Loucy (cell line): ENCODE results near the gene SBF2.

Experiments used
- H2AFZ ChIP-seq: fragments of 200-600 bp; sonication (generic); 2 replicates; pipeline ENCODE4 v1.6.0; 2016; ENCODE audit warnings: antibody characterized with exemption, mild to moderate bottlenecking, low read length, moderate library complexity
- H3F3A ChIP-seq: fragments of 200-600 bp; 2 replicates; pipeline ENCODE4 v1.6.0; 2016; ENCODE audit warnings: antibody characterized with exemption, low read depth, mild to moderate bottlenecking
- H3K27me3 ChIP-seq: fragments of 200-600 bp; sonication (generic); 2 replicates; pipeline ENCODE4 v1.6.1; 2014; ENCODE audit warnings: low read length, mild to moderate bottlenecking; ENCODE audit not compliant: insufficient read depth, poor library complexity, severe bottlenecking
- H3K36me3 ChIP-seq: fragments of 200-600 bp; sonication (generic); 2 replicates; pipeline ENCODE4 v1.6.1; 2016; ENCODE audit warnings: low read length; ENCODE audit not compliant: insufficient read depth
- H3K4me1 ChIP-seq: fragments of 200-600 bp; sonication (generic); 2 replicates; pipeline ENCODE4 v1.5.1; 2014; ENCODE audit warnings: low read length, mild to moderate bottlenecking; ENCODE audit not compliant: insufficient read depth, poor library complexity, severe bottlenecking
- H3K4me2 ChIP-seq: fragments of 200-600 bp; sonication (generic); 2 replicates; pipeline ENCODE4 v1.6.0; 2014; ENCODE audit warnings: antibody characterized with exemption, low read length, low read depth, mild to moderate bottlenecking; ENCODE audit not compliant: poor library complexity, severe bottlenecking
- H3K4me3 ChIP-seq: fragments of 200-600 bp; sonication (generic); 2 replicates; pipeline ENCODE4 v1.5.1; 2014; ENCODE audit warnings: low read length, mild to moderate bottlenecking, mixed read lengths; ENCODE audit not compliant: poor library complexity, severe bottlenecking
- H3K79me2 ChIP-seq: fragments of 200-600 bp; sonication (generic); 2 replicates; pipeline ENCODE4 v1.6.1; 2014; ENCODE audit warnings: low read length; ENCODE audit not compliant: insufficient read depth
- H3K9ac ChIP-seq: fragments of 200-600 bp; sonication (generic); 2 replicates; pipeline ENCODE4 v1.6.0; 2014; ENCODE audit warnings: mild to moderate bottlenecking, low read depth, low read length, moderate library complexity; ENCODE audit not compliant: poor library complexity, severe bottlenecking
- H3K9me2 ChIP-seq: fragments of 200-600 bp; sonication (generic); replicated peaks from 2 replicates; pipeline ENCODE4 v1.6.1; 2016; ENCODE audit warnings: low read depth, low read length, mixed read lengths
- H3K9me3 ChIP-seq: fragments of 200-600 bp; sonication (generic); 2 replicates; pipeline ENCODE4 v1.6.1; 2014; ENCODE audit warnings: mild to moderate bottlenecking, antibody characterized with exemption, low read length, low read depth; ENCODE audit not compliant: insufficient read depth
- H4K20me1 ChIP-seq: fragments of 200-600 bp; sonication (generic); 2 replicates; pipeline ENCODE4 v1.6.0; 2014; ENCODE audit warnings: antibody characterized with exemption, low read length, mild to moderate bottlenecking; ENCODE audit not compliant: insufficient read depth, poor library complexity, severe bottlenecking
- EZH2phosphoT487 ChIP-seq: fragments of 200-600 bp; IDR thresholded peaks from 2 replicates; pipeline ENCODE4 v1.6.1; 2018; ENCODE audit warnings: antibody characterized with exemption, mild to moderate bottlenecking, moderate library complexity, borderline replicate concordance
- TF ChIP-seq, protein P1 (sequence below): fragments of 200-600 bp; sonication (generic); conservative IDR thresholded peaks from 2 replicates; pipeline ENCODE4 v1.5.1; 2014; ENCODE audit warnings: mild to moderate bottlenecking, antibody characterized with exemption, low read length

The SBF2 gene

DNA sequence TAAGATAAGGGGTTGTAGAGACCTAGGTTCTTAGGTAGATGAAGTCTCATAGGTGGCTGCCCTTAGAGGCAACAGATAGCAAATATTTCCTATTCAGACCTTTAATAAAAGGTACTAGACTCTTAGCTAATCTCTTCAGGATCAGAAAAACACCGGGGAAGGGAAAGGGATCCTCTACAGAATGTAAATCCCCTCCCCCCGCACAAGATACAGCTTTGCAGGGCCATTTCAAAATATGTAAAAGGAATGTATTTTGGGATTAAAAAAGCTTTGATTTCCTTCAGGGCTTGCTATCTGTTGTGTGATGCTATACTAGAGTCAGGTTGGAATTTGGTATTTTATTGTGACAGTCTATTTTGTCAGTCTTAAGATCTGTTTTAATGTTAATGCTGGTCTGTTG lies 517.0 kb downstream of the SBF2 start:
- Histone ChIP-seq H3K9ac (no peak overlapping the region), H3K36me3 (peaks cover 22% of the 10 kb centered on the region; the same call in 1 of the 2 replicates), H3F3A (no peaks in the 10 kb centered on the region), H4K20me1 (no peaks in the 10 kb centered on the region), H3K27me3 (no peaks in the 10 kb centered on the region), H3K4me1 (no peaks in the 10 kb centered on the region), H2AFZ (no peak overlapping the region), H3K79me2 (no peaks in the 10 kb centered on the region), H3K4me2 (no peak overlapping the region), H3K4me3 (no peak overlapping the region), H3K9me3 (no peaks in the 10 kb centered on the region), H3K9me2 (no peaks in the 10 kb centered on the region)
- TF ChIP-seq, protein P1, sequence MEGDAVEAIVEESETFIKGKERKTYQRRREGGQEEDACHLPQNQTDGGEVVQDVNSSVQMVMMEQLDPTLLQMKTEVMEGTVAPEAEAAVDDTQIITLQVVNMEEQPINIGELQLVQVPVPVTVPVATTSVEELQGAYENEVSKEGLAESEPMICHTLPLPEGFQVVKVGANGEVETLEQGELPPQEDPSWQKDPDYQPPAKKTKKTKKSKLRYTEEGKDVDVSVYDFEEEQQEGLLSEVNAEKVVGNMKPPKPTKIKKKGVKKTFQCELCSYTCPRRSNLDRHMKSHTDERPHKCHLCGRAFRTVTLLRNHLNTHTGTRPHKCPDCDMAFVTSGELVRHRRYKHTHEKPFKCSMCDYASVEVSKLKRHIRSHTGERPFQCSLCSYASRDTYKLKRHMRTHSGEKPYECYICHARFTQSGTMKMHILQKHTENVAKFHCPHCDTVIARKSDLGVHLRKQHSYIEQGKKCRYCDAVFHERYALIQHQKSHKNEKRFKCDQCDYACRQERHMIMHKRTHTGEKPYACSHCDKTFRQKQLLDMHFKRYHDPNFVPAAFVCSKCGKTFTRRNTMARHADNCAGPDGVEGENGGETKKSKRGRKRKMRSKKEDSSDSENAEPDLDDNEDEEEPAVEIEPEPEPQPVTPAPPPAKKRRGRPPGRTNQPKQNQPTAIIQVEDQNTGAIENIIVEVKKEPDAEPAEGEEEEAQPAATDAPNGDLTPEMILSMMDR, result no peak
- no peak for TF ChIP-seq EZH2phosphoT487

DNA sequence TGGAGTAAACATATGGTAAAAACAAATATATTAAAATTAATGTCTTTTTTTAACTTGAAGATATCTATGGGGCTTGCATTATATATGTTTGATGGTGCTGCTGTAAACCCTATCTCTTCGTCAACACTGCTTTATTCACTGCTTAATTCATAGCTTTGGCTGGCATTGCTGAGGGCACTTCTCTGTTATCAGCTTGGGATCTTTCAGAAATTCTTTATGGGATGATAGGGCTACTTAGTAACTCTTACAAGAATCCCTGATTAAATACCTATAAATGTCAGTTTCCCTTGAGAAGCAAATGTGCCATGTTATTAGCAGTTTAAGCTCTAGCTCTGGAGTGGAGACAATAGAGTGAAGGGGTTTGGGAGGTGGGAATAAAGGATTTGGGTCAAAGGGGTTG lies 517.8 kb downstream of the SBF2 start:
- Histone ChIP-seq H3K27me3 (no peaks in the 10 kb centered on the region), H3K9me2 (no peaks in the 10 kb centered on the region), H3K4me1 (no peaks in the 10 kb centered on the region), H3K79me2 (no peaks in the 10 kb centered on the region), H3K4me2 (no peak overlapping the region), H4K20me1 (no peaks in the 10 kb centered on the region), H3K9me3 (no peaks in the 10 kb centered on the region), H3K36me3 (peaks cover 18% of the 10 kb centered on the region; the same call in 1 of the 2 replicates), H3F3A (no peaks in the 10 kb centered on the region), H3K9ac (no peak overlapping the region), H3K4me3 (no peak overlapping the region), H2AFZ (no peak overlapping the region)
- TF ChIP-seq, protein P1, result no peak
- no peak for TF ChIP-seq EZH2phosphoT487

DNA sequence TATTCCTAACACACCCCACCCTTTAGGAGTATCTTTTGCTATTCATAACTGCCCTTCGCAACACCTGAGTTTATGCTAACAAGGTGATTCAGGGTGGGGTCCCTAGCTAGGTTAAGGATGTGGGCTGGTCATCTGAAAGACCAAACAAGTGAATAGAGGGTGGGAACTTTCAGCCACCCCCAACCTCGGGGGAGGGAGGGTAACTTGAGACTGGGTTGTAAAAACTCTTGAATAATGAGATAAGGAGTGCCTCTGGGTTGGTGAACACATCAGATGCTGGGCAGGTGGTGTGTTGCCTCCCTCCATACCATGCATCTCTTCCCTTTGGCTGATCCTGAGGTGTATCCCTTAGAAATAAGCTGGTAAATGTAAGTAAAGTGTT lies 518.6 kb downstream of the SBF2 start:
- no peak overlapping the region for H3K9ac ChIP-seq
- no peak for TF ChIP-seq EZH2phosphoT487
- TF ChIP-seq, protein P1, result no peak
- peaks cover 10% of the 10 kb centered on the region; the same call in 1 of the 2 replicates for H3K36me3 ChIP-seq
- no peaks in the 10 kb centered on the region for H3K4me1 ChIP-seq
- no peaks in the 10 kb centered on the region for H3K9me2 ChIP-seq
- H3K9me3 ChIP-seq, result no peaks in the 10 kb centered on the region
- no peak overlapping the region for H2AFZ ChIP-seq
- no peaks in the 10 kb centered on the region for H4K20me1 ChIP-seq
- no peaks in the 10 kb centered on the region for H3F3A ChIP-seq
- H3K27me3 ChIP-seq, result no peaks in the 10 kb centered on the region
- H3K4me3 ChIP-seq, result no peak overlapping the region
- H3K79me2 ChIP-seq, result no peaks in the 10 kb centered on the region
- H3K4me2 ChIP-seq, result no peak overlapping the region
